PC-9 (cell line): ENCODE results near the gene KIF22. TPM values are rescaled to one million over a fixed set of nuclear protein-coding genes. Genes with fewer than 3 reads are reported as not detected.

ENCODE experiments used
- BruUV-seq: library from RNA; stranded (reverse); fragments of 400-500 nt; replicated peaks from 2 replicates; lab custom pipeline; 2021; lab: Mats Ljungman, UMichigan
- CTCF ChIA-PET: fragments of 300-600 bp; sonication (Branson Sonifier 250); formaldehyde crosslinking; loops from one replicate; lab custom pipeline; 2022; ENCODE audit warnings: antibody characterized with exemption; lab: Charles Lee
- POLR2A ChIA-PET: fragments of 300-600 bp; sonication (Branson Sonifier 250); formaldehyde crosslinking; loops from one replicate; lab custom pipeline; 2022; ENCODE audit warnings: antibody characterized with exemption; ENCODE audit not compliant: unreplicated experiment; lab: Charles Lee
- DNase-seq, 2 experiments: peaks; one replicate each; pipeline versions ENCODE4 v3.0.0 to v3.0.0-alpha.2; 2015 to 2022; ENCODE audit warnings: mixed read lengths in 1 of 2
- H2AFZ ChIP-seq: fragments of 200-600 bp; sonication (generic); 2 replicates; pipeline ENCODE4 v1.8.1; 2017; ENCODE audit warnings: antibody characterized with exemption
- H3F3A ChIP-seq: fragments of 200-600 bp; sonication (generic); 2 replicates; pipeline ENCODE4 v1.8.1; 2017; ENCODE audit warnings: antibody characterized with exemption, mild to moderate bottlenecking, low read depth; ENCODE audit not compliant: insufficient read depth
- H3K27ac ChIP-seq: fragments of 200-600 bp; sonication (generic); 2 replicates; pipeline ENCODE4 v1.6.1; 2016; ENCODE audit warnings: mixed run types
- H3K27me3 ChIP-seq: fragments of 200-600 bp; sonication (generic); 2 replicates; pipeline ENCODE4 v1.6.1; 2016; ENCODE audit warnings: low read depth, mixed run types; ENCODE audit not compliant: insufficient read depth
- H3K36me3 ChIP-seq: fragments of 200-600 bp; sonication (generic); 2 replicates; pipeline ENCODE4 v1.6.1; 2016; ENCODE audit warnings: low read depth, mixed run types
- H3K4me1 ChIP-seq: fragments of 200-600 bp; sonication (generic); replicated peaks from 2 replicates; pipeline ENCODE4 v1.6.1; 2016; ENCODE audit warnings: mixed run types; ENCODE audit not compliant: insufficient read depth
- H3K4me2 ChIP-seq: fragments of 200-600 bp; sonication (generic); 2 replicates; pipeline ENCODE4 v1.6.1; 2017; ENCODE audit warnings: mixed run types
- H3K4me3 ChIP-seq: fragments of 200-600 bp; sonication (generic); 2 replicates; pipeline ENCODE4 v1.6.1; 2016; ENCODE audit warnings: mixed run types
- H3K79me2 ChIP-seq: fragments of 200-600 bp; sonication (generic); 2 replicates; pipeline ENCODE4 v1.6.1; 2017; ENCODE audit warnings: low read depth, mixed run types
- H3K9me2 ChIP-seq: fragments of 200-600 bp; sonication (generic); 2 replicates; pipeline ENCODE4 v1.8.1; 2017; ENCODE audit warnings: mild to moderate bottlenecking; ENCODE audit not compliant: insufficient read depth
- H3K9me3 ChIP-seq: fragments of 200-600 bp; sonication (generic); 2 replicates; pipeline ENCODE4 v1.8.1; 2016; ENCODE audit warnings: low read depth; ENCODE audit not compliant: insufficient read depth
- H4K20me1 ChIP-seq: fragments of 200-600 bp; sonication (generic); 2 replicates; pipeline ENCODE4 v1.8.1; 2017; ENCODE audit not compliant: insufficient read depth
- EZH2 ChIP-seq: fragments of 200-600 bp; sonication (generic); IDR thresholded peaks from 2 replicates; pipeline ENCODE4 v1.8.0; 2017; ENCODE audit warnings: antibody characterized with exemption, low read depth
- intact Hi-C: fragments of 100-400 bp; cut with micrococcal nuclease; formaldehyde crosslinking; loops from one replicate; pipeline ENCODE4 v1.10.0; 2022; ENCODE audit not compliant: unreplicated experiment
- total RNA-seq: library from RNA; stranded (reverse); gene quantifications from 2 replicates; pipeline ENCODE4 v1.2.3, GENCODE V29; 2021
- TF ChIP-seq, protein P1 (sequence below): fragments of 200-600 bp; sonication (generic); conservative IDR thresholded peaks from 2 replicates; pipeline ENCODE4 v1.6.1; 2017; ENCODE audit warnings: mixed run types, antibody characterized with exemption, mild to moderate bottlenecking, moderate library complexity

KIF22 gene
- total RNA-seq, 1 experiment from 2014 or later = 179 TPM

DNA sequence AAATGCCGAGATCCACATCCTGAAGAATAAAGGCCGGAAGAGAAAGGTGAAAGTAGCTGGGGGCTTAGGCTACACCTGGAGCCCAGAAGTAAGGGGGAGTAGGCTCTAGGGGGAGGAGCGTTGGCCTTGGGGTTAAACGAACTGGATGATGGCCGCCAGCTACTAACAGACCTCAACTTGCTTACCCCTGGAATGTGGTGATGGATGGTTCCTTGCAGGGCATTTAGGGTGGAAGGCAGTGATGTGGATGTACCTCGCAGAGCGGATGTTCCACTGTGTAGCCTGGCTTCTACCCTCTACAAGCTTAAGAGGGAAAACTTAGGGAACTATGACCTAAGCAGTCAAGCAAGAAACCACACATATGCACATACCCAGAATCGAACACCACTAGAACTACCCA is 13.5 kb downstream of the KIF22 start:
- H3K27me3 ChIP-seq = no peaks in the 10 kb centered on the region
- peaks cover 8% of the 10 kb centered on the region; the same call in 1 of the 2 replicates for H4K20me1 ChIP-seq
- ChIA-PET POLR2A (interaction anchor here (0.6 to 1.4 kb wide), 3 partner anchors 14 to 846 kb away, joined by 3 to 18 read pairs (median 4); partner anchors contain the start of gene KIF22), CTCF (interaction anchor here (1.4 kb wide), 1 partner anchor 44 kb away, joined by 3 read pairs; no protein-coding TSS in a partner anchor)
- no peak for TF ChIP-seq EZH2
- H3K36me3 ChIP-seq = peaks cover 31% of the 10 kb centered on the region; the same call in 1 of the 2 replicates
- peaks cover 19% of the 10 kb centered on the region for H3K4me1 ChIP-seq
- no peaks in the 10 kb centered on the region for H3K9me3 ChIP-seq
- H2AFZ ChIP-seq = no peak overlapping the region
- intact Hi-C loops = no loop called here
- H3K79me2 ChIP-seq = peaks cover 11% of the 10 kb centered on the region
- H3F3A ChIP-seq = peaks cover 49% of the 10 kb centered on the region
- peak overlapping the region; percentile 85 for H3K4me2 ChIP-seq
- no peaks in the 10 kb centered on the region for H3K9me2 ChIP-seq
- peak overlapping the region; percentile 68; the same call in 1 of the 2 replicates for H3K27ac ChIP-seq
- peak overlapping the region; percentile 76; the same call in 1 of the 2 replicates for H3K4me3 ChIP-seq
- no TSS peak for BruUV-seq
- DNase-seq = no peak

DNA sequence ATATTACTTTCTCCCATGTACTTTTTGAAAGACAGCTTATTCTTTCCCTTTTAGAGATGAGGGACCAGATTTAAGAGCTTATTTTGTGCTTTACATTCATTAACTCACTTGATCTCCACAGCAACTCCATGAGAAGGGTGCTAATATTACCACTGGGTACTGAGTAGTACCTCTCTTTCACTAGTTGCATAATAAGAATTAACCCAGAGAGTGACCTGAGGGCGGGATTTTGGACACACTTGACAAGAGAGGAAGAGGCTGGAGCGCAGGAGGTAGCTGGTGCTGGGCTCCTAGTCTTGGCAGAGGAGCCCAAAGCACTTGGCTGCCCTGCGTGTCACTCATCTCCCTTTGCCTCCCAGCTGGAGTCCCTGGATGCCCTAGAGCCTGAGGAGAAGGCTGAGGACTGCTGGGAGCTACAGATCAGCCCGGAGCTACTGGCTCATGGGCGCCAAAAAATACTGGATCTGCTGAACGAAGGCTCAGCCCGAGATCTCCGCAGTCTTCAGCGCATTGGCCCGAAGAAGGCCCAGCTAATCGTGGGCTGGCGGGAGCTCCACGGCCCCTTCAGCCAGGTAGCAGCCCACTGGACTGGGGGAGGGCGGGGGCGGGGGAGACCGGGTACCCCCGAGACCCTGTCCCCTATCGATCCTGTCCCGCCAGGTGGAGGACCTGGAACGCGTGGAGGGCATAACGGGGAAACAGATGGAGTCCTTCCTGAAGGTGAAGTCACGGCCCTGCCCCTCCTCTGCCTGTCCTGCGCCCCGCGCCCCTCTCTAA is 14.1 kb downstream of the KIF22 start:
- peaks cover 17% of the 10 kb centered on the region for H3K79me2 ChIP-seq
- H3F3A ChIP-seq = peaks cover 55% of the 10 kb centered on the region
- H3K27me3 ChIP-seq = no peaks in the 10 kb centered on the region
- peaks cover 32% of the 10 kb centered on the region; the same call in 1 of the 2 replicates for H3K36me3 ChIP-seq
- peaks cover 10% of the 10 kb centered on the region; the same call in 1 of the 2 replicates for H4K20me1 ChIP-seq
- TF ChIP-seq, protein P1, sequence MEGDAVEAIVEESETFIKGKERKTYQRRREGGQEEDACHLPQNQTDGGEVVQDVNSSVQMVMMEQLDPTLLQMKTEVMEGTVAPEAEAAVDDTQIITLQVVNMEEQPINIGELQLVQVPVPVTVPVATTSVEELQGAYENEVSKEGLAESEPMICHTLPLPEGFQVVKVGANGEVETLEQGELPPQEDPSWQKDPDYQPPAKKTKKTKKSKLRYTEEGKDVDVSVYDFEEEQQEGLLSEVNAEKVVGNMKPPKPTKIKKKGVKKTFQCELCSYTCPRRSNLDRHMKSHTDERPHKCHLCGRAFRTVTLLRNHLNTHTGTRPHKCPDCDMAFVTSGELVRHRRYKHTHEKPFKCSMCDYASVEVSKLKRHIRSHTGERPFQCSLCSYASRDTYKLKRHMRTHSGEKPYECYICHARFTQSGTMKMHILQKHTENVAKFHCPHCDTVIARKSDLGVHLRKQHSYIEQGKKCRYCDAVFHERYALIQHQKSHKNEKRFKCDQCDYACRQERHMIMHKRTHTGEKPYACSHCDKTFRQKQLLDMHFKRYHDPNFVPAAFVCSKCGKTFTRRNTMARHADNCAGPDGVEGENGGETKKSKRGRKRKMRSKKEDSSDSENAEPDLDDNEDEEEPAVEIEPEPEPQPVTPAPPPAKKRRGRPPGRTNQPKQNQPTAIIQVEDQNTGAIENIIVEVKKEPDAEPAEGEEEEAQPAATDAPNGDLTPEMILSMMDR = no peak; the same call in 1 of the 2 replicates
- no peak for TF ChIP-seq EZH2
- peak overlapping the region; percentile 68 for H3K27ac ChIP-seq
- peak overlapping the region; percentile 84 for H2AFZ ChIP-seq
- no peaks in the 10 kb centered on the region for H3K9me3 ChIP-seq
- peaks cover 26% of the 10 kb centered on the region for H3K4me1 ChIP-seq
- POLR2A ChIA-PET = interaction anchor here (0.5 to 1.4 kb wide), 5 partner anchors 15 to 847 kb away, joined by 3 to 18 read pairs (median 4); partner anchors contain the start of gene KIF22
- peak overlapping the region; percentile 76 for H3K4me3 ChIP-seq
- H3K9me2 ChIP-seq = no peaks in the 10 kb centered on the region
- BruUV-seq = TSS peak; percentile 67
- DNase-seq = peak in 1 of 2 experiments; percentile 41
- CTCF ChIA-PET = interaction anchor here (1.4 kb wide), 1 partner anchor 44 kb away, joined by 3 read pairs; no protein-coding TSS in a partner anchor
- H3K4me2 ChIP-seq = peak overlapping the region; percentile 85
- intact Hi-C loops = loop anchor here (1.0 kb wide), 3 partner anchors 14 to 169 kb away; partner anchors contain the start of genes KIF22 and TAOK2

- BruUV-seq = no TSS peak
- no peaks in the 10 kb centered on the region for H3K27me3 ChIP-seq
- DNase-seq = peak; percentile 94 to 99
- H3K27ac ChIP-seq = peak overlapping the region; percentile 68
- peaks cover 29% of the 10 kb centered on the region for H3K4me1 ChIP-seq
- H3K9me2 ChIP-seq = no peaks in the 10 kb centered on the region
- peak overlapping the region; percentile 85 for H3K4me2 ChIP-seq
- no peaks in the 10 kb centered on the region for H3K9me3 ChIP-seq
- peaks cover 10% of the 10 kb centered on the region; the same call in 1 of the 2 replicates for H4K20me1 ChIP-seq
- H3K36me3 ChIP-seq = 0 out of 2 replicates have a peak, but pooled peaks cover 24% of the 10 kb centered on the region
- peak overlapping the region; percentile 84 for H2AFZ ChIP-seq
- ChIA-PET POLR2A (interaction anchor here (0.5 to 1.4 kb wide), 7 partner anchors 10 to 135 kb away, joined by 3 to 22 read pairs (median 4); partner anchors contain the start of genes KIF22 and PAGR1), CTCF (interaction anchor here (0.7 kb wide), 1 partner anchor 194 kb away, joined by 5 read pairs; no protein-coding TSS in a partner anchor)
- peaks cover 58% of the 10 kb centered on the region for H3F3A ChIP-seq
- H3K79me2 ChIP-seq = peaks cover 17% of the 10 kb centered on the region
- H3K4me3 ChIP-seq = peak overlapping the region; percentile 76
- intact Hi-C loops = loop anchor here (1.0 to 2.0 kb wide), 4 partner anchors 15 to 215 kb away; partner anchors contain the start of genes KIF22 and TAOK2
- TF ChIP-seq, protein P1 = no peak
- no peak for TF ChIP-seq EZH2
Observed at GRCh38 chr16:29805232-29806098, 14.9 kb downstream of the KIF22 start.
